Panc1 (cell line): ENCODE measurements around the gene PIK3R6.

Source experiments
- POLR2AphosphoS5 ChIP-seq: IDR thresholded peaks from 2 replicates; pipeline ENCODE4 v1.6.1; 2012; ENCODE audit warnings: mild to moderate bottlenecking, low read depth, low read length, moderate library complexity
- SIN3A ChIP-seq: IDR thresholded peaks from 2 replicates; pipeline ENCODE4 v1.6.1; 2012; ENCODE audit warnings: low read depth, mild to moderate bottlenecking, low read length, moderate library complexity, borderline replicate concordance; ENCODE audit not compliant: insufficient read depth
- TCF7L2 ChIP-seq: IDR thresholded peaks from 2 replicates; pipeline ENCODE4 v1.6.1; 2011; ENCODE audit warnings: mild to moderate bottlenecking, low read depth, low read length, inconsistent platforms
- TF ChIP-seq, protein P1 (sequence below): fragments of 450-650 bp; IDR thresholded peaks from 2 replicates; pipeline ENCODE4 v1.5.1; 2017; ENCODE audit warnings: mild to moderate bottlenecking
- TF ChIP-seq, protein P2 (sequence below), 2 experiments: IDR thresholded peaks; 2 replicates each; pipeline ENCODE4 v1.6.1; 2011 to 2012; ENCODE audit warnings: low read depth in 2 of 2, control low read depth in 1 of 2, low read length in 1 of 2, mild to moderate bottlenecking in 1 of 2, moderate library complexity in 1 of 2; ENCODE audit not compliant: insufficient read depth in 1 of 2

DNA sequence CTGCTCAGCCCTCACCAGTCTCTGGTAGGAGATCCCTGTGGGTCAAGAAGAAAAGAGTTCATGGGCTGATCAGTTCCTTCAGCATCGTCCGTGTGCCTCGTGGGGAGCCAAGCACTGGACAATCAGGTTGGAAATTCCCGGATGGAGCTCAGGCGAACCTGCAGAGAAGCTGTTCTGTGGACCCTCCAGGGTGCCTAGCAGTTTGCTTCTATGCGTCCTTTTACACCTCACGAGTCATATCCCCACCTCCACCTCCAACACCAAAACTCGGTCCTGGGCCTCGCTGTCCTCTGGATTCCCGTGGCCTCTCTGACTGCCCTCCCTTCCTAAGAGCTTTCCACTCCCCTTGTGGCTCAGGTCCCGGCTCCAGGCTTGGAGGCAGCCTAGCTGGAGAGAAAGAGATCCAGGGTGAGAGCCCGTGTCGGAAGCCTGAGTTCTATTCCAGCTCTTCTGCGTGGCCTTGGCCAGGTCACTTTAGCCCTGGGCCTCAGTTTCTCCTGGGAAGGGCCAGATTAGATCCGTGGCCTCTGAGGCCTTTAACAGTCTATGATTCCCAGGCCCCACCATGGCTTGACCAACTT, 26.2 kb upstream of the PIK3R6 start:
- TF ChIP-seq, protein P1, sequence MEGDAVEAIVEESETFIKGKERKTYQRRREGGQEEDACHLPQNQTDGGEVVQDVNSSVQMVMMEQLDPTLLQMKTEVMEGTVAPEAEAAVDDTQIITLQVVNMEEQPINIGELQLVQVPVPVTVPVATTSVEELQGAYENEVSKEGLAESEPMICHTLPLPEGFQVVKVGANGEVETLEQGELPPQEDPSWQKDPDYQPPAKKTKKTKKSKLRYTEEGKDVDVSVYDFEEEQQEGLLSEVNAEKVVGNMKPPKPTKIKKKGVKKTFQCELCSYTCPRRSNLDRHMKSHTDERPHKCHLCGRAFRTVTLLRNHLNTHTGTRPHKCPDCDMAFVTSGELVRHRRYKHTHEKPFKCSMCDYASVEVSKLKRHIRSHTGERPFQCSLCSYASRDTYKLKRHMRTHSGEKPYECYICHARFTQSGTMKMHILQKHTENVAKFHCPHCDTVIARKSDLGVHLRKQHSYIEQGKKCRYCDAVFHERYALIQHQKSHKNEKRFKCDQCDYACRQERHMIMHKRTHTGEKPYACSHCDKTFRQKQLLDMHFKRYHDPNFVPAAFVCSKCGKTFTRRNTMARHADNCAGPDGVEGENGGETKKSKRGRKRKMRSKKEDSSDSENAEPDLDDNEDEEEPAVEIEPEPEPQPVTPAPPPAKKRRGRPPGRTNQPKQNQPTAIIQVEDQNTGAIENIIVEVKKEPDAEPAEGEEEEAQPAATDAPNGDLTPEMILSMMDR = no peak
- no peak for TF ChIP-seq POLR2AphosphoS5
- TF ChIP-seq, protein P2, sequence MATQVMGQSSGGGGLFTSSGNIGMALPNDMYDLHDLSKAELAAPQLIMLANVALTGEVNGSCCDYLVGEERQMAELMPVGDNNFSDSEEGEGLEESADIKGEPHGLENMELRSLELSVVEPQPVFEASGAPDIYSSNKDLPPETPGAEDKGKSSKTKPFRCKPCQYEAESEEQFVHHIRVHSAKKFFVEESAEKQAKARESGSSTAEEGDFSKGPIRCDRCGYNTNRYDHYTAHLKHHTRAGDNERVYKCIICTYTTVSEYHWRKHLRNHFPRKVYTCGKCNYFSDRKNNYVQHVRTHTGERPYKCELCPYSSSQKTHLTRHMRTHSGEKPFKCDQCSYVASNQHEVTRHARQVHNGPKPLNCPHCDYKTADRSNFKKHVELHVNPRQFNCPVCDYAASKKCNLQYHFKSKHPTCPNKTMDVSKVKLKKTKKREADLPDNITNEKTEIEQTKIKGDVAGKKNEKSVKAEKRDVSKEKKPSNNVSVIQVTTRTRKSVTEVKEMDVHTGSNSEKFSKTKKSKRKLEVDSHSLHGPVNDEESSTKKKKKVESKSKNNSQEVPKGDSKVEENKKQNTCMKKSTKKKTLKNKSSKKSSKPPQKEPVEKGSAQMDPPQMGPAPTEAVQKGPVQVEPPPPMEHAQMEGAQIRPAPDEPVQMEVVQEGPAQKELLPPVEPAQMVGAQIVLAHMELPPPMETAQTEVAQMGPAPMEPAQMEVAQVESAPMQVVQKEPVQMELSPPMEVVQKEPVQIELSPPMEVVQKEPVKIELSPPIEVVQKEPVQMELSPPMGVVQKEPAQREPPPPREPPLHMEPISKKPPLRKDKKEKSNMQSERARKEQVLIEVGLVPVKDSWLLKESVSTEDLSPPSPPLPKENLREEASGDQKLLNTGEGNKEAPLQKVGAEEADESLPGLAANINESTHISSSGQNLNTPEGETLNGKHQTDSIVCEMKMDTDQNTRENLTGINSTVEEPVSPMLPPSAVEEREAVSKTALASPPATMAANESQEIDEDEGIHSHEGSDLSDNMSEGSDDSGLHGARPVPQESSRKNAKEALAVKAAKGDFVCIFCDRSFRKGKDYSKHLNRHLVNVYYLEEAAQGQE (IDR thresholded peaks at IDR 0.05; ENCODE audit: insufficient read depth in 1 of 2, low read depth in 2 of 2, low read length in 1 of 2) = no peak
- no peak for TF ChIP-seq TCF7L2
- TF ChIP-seq SIN3A = no peak
